ENCODE data around the gene BIN1. TPM values are rescaled to one million over a fixed set of nuclear protein-coding genes. Genes with fewer than 3 reads are reported as not detected.

The BIN1 gene
- total and polyA plus RNA-seq, 2 of the 4 experiments (the other 2 are of a cell fraction): 18.1 to 25.7 TPM

DNA sequence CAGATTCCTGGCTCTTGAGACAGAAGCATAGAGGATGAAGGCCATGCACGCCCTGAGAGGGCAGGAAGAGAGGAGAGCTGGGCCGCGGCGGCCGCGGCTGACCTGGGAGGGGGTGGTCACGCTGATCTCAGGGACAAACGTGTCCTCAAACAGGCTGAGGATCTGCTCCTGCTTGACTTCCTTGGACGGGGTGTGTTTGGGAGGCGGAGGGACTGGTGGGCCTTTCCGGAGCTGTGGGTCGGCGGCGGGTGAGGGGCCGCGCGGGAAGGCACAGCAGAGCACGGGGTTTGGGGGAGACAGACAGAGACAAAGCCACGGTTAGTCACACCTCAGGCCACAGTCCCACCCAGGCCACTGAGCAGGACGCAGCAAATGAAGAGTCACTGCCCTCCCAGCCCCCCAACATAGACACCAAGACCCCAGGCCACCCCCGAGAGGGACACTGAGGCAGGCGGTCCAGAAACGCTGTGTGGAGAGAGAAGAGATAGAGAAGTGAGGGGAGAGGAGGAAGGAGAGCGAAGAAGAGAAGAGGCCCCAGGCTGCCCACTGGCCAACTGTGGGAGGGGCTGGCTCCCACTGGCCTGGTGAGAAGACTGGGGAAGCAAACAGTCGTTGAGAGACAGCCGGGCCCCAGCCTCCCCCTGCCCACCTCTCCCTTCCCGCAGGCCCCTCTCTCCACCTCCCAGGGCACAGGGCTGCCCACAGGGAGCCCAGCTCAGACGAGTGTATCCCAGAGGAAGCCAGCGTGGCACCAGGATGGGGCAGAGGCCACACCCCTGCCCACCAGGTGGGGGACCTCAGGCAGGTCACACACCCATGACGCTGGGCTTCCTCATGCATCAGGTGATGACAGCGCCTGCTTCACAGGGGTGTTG is 49.3 kb downstream of the BIN1 start (continued):
- TF ChIP-seq NFE2L2 (IDR thresholded peaks at IDR 0.05; ENCODE audit: low read depth, low read length): no peak

- no peak overlapping the region for H3K4me2 ChIP-seq (ENCODE audit: low read depth, low read length)
- no peak overlapping the region for H4K91ac ChIP-seq (ENCODE audit: insufficient read depth, low read depth, low read length)
- BruUV-seq (replicated peaks): no TSS peak
- intact Hi-C loops (cut with micrococcal nuclease): loop anchor here (10.0 kb wide), 2 partner anchors 172 to 402 kb away; partner anchors contain the start of gene GYPC
- dilution Hi-C loops (cut with HindIII; ENCODE audit: low sequenced_read_pairs, unreplicated experiment): no loop called here
- H4K20me1 ChIP-seq (ENCODE audit: insufficient read depth, low read length): no peaks in the 10 kb centered on the region; the same call in 1 of the 2 replicates
- peak overlapping the region; percentile 51 for H2AFZ ChIP-seq (replicated peaks; ENCODE audit: low read length, poor library complexity)
- ATAC-seq (ENCODE audit: low read depth) (no peak), DNase-seq (no peak)
- H3K27ac ChIP-seq (ENCODE audit: insufficient read depth, low read length): no peak overlapping the region
- H2BK15ac ChIP-seq (ENCODE audit: low read depth, low read length): no peak overlapping the region
- no peak overlapping the region for H3K9ac ChIP-seq (ENCODE audit: low read depth, low read length)
- H3K4me1 ChIP-seq (ENCODE audit: control insufficient read depth, insufficient read depth, low read length): no peaks in the 10 kb centered on the region
- no peak overlapping the region for H2BK120ac ChIP-seq (ENCODE audit: low read depth, low read length)
- H2AK5ac ChIP-seq (ENCODE audit: low read depth, low read length): no peak overlapping the region
- no peaks in the 10 kb centered on the region for H3K27me3 ChIP-seq (ENCODE audit: control insufficient read depth, insufficient read depth, low read length)
- ChIA-PET POLR2A (ENCODE audit: unreplicated experiment) (no interaction called here), CTCF (no interaction called here)
- H3K4me3 ChIP-seq (ENCODE audit: insufficient read depth, low read depth, low read length): no peak overlapping the region
- no peak overlapping the region for H4K5ac ChIP-seq (ENCODE audit: low read depth, low read length)
- WGBS, 2 experiments (ENCODE audit: extremely low coverage in 2 of 2, insufficient read length in 1 of 2): 95% methylated on average over 3 of the region's 25 CpGs; no CpG with 5 or more reads in 1 of the 2 experiments
- no peak overlapping the region for H3K23ac ChIP-seq (ENCODE audit: low read depth, low read length)
- no peaks in the 10 kb centered on the region for H3K9me1 ChIP-seq (ENCODE audit: insufficient read depth, low read length)
- H3K36me3 ChIP-seq (ENCODE audit: control insufficient read depth, insufficient read depth, low read length): peaks cover 25% of the 10 kb centered on the region
- H4K8ac ChIP-seq (ENCODE audit: low read depth in 2 of 2, low read length in 2 of 2): no peak overlapping the region
- no peak overlapping the region for H3K4ac ChIP-seq (ENCODE audit: low read depth, low read length)
- no peak overlapping the region for H3K14ac ChIP-seq (replicated peaks; ENCODE audit: low read depth, low read length)
- in situ Hi-C loops (cut with MboI; ENCODE audit: low sequenced_read_pairs): no loop called here
- H3K18ac ChIP-seq (ENCODE audit: low read depth, low read length): no peak overlapping the region
- H3K9me3 ChIP-seq (ENCODE audit: control insufficient read depth, insufficient read depth, low read length): no peaks in the 10 kb centered on the region
- H2BK20ac ChIP-seq (ENCODE audit: low read depth, low read length): no peak overlapping the region
- H3K79me1 ChIP-seq (ENCODE audit: low read depth in 1 of 2, low read length in 2 of 2): no peaks in the 10 kb centered on the region
- peak overlapping the region; percentile 61 for H2AK9ac ChIP-seq (replicated peaks; ENCODE audit: low read depth, low read length, poor library complexity)
- no peak overlapping the region for H2BK5ac ChIP-seq (ENCODE audit: low read depth, low read length, poor library complexity, severe bottlenecking)
- H3K56ac ChIP-seq (ENCODE audit: extremely low read depth, insufficient read depth, low read length): no peak overlapping the region
- TF ChIP-seq CTCF (conservative IDR thresholded peaks at IDR 0.05; ENCODE audit: low read depth, low read length): no peak
- no peak for TF ChIP-seq ELK1 (IDR thresholded peaks at IDR 0.05; ENCODE audit: borderline replicate concordance, low read depth, low read length)
- no peak for TF ChIP-seq POLR2A (IDR thresholded peaks at IDR 0.05; ENCODE audit: low read depth, low read length)
- TF ChIP-seq MAFK (IDR thresholded peaks at IDR 0.05; ENCODE audit: low read depth, low read length): no peak
- TF ChIP-seq FOS (IDR thresholded peaks at IDR 0.05; ENCODE audit: low read depth, low read length): no peak
- TF ChIP-seq, protein P1, sequence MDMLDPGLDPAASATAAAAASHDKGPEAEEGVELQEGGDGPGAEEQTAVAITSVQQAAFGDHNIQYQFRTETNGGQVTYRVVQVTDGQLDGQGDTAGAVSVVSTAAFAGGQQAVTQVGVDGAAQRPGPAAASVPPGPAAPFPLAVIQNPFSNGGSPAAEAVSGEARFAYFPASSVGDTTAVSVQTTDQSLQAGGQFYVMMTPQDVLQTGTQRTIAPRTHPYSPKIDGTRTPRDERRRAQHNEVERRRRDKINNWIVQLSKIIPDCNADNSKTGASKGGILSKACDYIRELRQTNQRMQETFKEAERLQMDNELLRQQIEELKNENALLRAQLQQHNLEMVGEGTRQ (IDR thresholded peaks at IDR 0.05; ENCODE audit: low read depth, low read length): no peak
- no peak for TF ChIP-seq CEBPB (IDR thresholded peaks at IDR 0.05; ENCODE audit: low read depth, low read length)
- TF ChIP-seq MAZ (IDR thresholded peaks at IDR 0.05; ENCODE audit: borderline replicate concordance, low read depth, low read length): no peak
- no peak for TF ChIP-seq MXI1 (IDR thresholded peaks at IDR 0.05; ENCODE audit: borderline replicate concordance, low read depth, low read length)
- no peak for TF ChIP-seq CHD1 (IDR thresholded peaks at IDR 0.05; ENCODE audit: low read depth, low read length)
Observed at GRCh38 chr2:127056631-127057370, 50.2 kb downstream of the BIN1 start.

Measured in IMR-90 (cell line).